SIG-M5 treated with dmso at 0.1 percent for 504 hours (cell line): ENCODE data around the gene RASSF5.
A peak's percentile ranks its signal among the peaks of the same experiment; 100 is the strongest.

ENCODE experiments used
- DNase-seq: peaks from one replicate; lab custom pipeline; 2025; ENCODE audit not compliant: unreplicated experiment; lab: John Stamatoyannopoulos, UW

RASSF5 gene

DNA sequence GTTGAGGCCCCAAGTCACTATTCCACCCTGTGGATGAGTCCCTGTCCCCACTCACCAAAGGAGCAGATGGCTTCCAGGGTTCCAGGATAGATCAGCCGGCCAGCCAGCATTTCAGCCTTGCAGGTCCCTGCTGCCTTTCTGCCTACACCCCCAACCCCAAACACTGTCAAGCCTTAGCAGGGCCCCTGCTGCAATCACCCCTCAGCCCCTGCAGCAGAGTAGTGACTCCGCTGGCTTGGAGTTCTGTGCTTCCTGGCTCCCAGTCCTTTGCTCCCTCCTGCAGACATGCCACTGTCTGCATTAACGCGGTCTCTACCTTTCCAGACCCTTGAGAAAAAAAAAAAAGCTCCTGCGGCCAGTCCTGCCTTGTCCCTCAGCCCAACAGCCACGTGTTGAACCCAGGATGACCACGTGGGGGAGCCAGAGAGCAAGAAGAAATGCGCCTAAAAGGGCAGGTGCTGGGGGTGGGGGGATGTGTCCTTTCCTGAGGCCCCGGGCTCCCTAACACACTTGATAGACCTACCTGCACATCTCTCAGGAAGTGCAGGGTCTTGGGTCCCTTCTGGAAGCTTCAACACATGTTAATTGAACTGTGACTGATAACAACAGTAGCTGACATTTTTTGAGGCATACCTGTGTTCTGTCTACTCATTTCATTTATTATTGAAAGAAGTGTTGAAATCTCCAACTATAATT, 37.4 kb downstream of the RASSF5 start:
- DNase-seq, result peak; percentile 69

DNA sequence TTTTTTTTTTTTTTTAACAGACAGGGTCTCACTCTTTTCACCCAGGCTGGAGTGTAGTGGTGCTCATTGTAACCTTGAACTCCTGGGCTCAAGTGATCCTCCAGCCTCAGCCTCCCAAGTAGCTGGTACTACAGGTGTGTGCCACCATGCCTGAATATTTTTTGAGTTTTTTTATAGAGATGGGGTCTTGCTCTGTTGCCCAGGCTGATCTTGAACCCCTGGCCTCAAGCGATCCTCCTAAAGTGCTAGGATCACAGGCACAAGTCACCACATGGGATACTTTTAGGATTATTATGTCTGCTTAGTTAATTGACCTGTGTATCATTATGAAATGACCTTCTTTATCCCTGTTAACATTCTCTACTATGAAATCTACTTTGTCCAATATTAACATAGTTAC, 38.0 kb downstream of the RASSF5 start:
- no peak for DNase-seq

DNA sequence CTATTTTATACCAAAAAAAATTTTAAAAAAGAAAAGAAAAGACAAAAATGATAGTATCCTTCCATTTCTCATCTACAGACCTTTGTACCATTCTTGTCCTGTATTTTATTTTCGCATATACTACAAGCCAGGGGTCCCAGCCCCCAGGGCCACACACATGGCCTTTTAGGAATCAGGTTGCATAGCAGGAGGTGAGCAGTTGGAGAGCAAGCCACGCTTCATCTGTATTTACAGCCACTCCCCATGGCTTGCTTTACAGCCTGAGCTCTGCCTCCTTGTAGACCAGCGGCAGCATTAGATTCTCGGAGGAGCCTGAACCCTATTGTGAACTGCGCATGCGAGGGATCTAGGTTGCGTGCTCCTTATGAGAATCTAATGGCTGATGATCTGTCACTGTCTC, 39.8 kb downstream of the RASSF5 start:
- no peak for DNase-seq

DNA sequence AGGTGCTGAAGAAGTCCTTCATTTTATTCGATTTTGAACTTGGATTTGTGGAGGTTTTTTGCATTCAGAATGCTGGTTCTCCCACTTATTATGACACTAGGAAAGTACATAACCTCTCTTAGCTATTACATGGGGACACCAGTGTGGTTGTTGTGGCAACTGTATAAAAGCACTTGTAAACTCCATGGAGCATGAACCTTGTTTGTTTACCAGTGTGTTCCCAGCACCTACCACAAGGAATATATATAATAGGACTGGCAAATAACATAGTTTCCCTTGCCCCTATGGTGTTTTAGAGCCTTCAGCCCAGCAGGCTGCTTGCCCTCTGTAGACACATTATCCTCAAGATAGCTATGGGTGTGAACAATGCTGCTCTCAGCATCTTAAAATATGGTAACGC, 43.1 kb downstream of the RASSF5 start:
- DNase-seq, result no peak

DNA sequence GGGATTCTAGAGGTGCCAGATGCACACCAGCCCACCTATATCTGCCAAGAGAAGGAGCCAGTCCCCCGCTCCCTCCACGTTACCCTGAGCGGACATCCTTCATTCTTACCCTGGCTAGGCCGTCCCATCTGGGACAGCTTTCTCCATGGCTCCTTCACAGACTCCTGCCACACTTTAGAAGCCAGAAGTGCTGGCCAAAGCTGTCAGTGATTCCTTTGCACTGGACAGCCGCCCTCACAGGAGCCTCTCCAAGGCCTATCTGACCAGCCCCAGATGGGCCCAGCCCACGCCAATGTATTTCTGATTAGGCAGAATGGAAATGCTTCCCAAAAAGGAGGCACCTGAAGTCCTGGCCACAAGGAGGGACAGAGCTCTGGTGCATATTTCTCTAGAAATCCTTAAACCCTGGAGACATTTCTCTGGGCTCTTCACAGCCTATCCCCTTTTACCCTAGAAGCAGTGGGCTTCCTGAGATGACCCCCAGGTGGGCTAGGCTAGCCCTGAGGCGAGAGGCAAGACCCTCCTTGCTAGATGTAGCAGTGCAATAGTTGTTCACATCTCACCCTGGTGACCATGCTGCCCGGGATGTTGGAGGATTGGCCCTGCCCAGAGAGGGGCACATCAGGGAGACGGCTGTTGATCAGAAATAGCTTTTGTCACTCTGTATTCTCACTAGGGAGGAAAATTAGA, 44.1 kb downstream of the RASSF5 start:
- no peak for DNase-seq

DNA sequence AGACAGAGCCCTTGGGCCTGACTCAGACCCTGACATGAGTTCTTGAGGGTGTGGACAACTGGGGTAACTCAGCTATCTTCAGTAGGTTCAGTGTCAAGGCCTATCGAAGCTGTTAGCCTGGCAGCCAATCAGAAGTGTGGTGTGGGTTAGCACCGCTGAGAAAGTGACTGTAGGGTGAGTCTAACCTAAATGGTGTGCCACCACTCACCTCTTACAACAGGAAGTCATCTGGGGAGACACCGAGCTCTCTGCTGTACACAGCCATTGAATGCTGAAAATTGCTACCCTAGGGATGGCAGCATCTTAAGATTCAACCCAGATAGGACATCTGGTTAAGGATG, 44.6 kb downstream of the RASSF5 start:
- DNase-seq, result no peak

DNA sequence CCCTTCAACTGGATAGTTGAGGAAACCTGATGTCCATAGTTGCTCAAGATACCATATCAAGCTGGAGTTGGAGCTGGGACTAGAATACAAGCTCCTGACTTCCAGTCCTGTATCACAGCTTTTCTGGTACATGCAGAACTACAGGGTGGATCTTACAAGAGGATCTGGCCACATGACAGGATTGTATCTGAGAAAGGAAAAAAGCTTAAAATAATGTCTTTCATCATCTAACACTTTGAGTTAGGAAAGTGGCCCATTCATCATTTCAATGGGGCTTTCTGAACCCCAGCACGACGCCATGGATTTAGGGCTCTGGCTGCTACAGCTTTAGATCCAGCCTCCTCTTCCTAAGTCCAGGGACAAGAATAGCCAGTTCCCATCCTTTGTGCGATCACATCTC, 46.9 kb downstream of the RASSF5 start:
- no peak for DNase-seq

DNA sequence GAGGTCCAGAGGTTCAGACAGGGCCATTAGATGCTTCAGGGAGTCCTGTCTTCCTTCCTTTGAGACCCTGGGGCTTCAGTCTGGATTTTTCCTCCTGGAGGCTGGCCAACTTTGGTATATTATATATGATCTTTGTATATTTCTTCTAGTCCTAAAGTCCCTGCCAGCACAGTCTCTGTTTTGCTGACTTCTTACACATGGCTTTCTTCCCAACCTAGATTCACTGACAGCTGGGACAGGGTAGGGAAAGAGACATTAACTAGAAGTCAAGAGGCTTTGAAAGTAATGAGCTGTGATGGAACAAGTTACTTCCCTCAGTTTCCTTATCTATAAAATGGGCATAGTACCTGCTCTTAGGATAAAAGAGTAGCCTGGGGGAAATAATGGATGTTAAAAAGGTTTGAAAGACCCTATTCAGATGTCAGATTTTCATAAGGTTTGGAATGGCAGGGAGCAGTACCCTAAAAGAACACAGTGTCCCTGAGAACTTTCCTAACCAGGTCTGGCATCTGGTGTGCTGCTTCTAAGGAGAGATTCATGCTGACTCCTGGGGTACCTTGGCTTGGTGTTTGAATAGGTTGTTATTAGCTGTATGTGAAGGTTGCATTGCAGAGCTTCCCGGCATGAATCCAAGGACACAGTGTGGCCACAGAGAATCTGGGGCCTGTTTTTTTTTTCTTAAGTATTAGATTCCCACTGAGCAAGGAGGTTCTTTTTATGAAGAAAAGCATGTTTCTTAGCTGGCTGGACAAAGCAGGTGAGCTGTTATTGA, 47.6 kb downstream of the RASSF5 start:
- DNase-seq, result no peak

DNA sequence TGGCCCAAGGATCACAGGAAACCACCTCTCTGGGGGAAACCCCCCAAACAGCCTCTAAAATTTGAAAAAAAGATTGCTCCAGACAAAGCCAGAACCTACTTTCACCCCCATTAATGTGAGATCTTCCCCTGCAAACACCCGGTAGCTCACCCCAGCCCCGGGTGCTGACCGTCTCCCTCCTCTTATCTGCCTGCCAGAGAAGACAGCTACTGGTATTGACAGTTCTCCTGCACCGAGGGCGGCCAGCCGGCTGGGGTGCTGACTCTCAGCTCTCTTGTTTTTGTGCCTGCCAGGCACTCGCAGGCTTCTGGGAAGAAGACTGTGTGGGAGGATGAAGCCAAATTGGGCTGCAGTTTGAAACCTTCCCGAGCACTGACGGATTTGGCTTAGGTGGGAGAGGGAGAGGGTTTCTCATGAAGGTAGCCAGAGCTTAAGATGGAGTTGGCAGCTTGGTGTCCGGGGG, 48.2 kb downstream of the RASSF5 start:
- no peak for DNase-seq

DNA sequence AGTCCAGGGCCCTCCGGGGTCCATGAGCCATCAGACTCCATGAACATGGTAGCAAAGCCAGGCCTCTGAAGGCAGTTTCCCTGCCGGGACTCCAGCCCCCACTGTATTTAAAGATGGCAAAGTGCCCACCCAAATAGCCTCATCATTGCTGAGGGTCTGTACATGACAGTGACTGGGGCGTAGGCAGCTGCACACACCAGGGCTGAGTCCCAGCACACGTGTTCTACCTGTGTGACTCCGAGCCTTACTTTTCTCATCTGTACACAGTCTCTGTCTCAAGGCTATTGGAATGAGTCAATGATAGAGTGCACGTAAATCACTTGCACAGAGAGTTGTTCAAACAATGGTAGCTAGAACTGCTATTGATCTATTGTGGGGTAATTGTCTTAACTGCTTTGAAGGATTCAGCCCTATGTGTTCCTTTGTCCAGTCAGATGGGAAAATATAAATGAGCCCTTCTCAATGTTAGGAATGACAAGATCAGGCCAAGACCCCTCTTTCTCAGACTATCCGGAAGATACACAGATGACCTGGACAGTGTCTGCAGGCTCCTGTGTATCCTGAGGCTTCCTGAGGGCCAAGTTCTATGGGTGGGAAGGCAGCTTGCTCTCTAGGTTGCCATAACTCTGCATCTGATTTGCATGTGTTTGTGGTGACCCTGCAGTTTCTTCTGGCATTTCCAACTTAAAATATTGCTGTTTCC, 48.9 kb downstream of the RASSF5 start:
- no peak for DNase-seq

DNA sequence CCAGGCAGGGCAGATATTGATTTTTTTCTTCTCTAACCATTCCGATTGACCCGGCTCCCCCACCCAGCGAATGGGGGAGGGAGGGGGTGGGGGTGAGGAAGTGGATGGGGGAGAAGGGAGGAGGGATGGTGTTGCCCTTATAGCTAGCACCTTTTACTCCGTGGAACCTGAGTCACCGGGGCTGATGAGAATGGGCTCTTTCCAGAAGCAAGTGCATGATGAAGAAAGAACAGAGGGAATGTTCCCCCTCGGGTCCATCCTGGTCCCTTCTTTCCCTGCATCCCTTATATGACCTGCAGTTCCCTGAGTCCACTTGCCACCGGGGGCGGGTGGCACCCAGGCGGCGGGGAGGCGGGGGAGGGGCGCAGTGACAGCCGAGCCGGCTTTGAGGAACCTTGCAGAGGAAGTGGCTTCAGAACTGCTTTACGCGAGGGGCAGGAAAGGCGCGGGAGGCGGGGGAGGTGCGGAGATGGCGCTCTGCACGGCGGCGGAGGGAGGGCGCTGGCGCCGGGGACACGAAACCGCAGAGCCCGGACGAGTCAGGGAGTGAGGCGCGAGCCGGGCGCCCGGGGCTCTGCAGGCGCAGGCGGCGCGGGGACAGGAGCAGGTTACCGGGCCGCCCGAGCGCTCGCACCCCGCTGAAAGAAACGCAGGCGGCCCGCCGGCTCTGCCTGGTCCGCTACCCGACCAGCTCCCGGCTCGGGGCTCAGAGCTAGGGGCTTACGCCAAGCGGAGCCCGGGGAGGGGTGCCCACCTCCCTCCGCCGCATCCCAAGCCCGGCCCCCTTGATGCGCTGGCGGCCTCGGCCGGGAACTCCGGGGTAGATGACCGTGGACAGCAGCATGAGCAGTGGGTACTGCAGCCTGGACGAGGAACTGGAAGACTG, 49.7 kb downstream of the RASSF5 start:
- peak; percentile 96 for DNase-seq

DNA sequence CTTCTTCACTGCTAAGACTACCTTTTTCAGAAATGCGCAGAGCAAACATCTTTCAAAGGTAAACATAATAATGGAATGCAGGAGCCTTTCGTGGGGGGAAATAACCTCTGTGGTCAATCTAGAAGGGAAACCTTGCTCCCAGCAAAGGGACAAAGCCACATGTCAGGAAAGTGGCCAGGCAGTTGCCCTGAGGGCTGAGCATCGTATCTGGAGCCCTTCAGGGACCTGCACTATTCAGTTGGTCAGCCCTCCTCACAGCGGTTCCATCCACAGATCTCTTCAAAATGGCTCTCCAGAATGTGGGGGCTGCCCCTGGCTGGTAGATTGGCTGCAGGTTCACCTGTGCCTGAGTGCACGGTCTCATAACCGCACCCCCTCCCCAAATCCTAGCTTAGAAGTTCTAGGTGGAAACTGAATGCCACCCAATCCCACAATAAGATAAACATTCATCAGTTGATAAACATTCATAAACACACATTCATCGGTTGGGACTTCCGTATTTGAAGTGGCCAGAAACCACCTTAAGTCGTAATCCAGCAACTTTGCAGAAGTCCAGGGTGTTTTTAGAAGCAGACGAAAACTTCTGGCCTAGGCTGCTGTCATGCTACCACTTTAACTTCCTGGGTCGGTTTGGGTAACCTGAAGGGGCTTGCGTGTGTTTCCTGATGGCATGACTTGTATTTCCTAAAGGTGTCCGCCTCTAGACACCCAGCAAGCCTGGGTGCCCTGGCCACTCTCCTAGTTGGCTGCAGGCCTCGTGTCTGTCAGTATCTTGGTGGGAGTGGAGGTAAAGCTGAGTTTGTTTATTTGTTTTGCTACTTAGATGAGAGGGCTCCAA, 50.5 kb downstream of the RASSF5 start:
- peak; percentile 78 for DNase-seq

DNA sequence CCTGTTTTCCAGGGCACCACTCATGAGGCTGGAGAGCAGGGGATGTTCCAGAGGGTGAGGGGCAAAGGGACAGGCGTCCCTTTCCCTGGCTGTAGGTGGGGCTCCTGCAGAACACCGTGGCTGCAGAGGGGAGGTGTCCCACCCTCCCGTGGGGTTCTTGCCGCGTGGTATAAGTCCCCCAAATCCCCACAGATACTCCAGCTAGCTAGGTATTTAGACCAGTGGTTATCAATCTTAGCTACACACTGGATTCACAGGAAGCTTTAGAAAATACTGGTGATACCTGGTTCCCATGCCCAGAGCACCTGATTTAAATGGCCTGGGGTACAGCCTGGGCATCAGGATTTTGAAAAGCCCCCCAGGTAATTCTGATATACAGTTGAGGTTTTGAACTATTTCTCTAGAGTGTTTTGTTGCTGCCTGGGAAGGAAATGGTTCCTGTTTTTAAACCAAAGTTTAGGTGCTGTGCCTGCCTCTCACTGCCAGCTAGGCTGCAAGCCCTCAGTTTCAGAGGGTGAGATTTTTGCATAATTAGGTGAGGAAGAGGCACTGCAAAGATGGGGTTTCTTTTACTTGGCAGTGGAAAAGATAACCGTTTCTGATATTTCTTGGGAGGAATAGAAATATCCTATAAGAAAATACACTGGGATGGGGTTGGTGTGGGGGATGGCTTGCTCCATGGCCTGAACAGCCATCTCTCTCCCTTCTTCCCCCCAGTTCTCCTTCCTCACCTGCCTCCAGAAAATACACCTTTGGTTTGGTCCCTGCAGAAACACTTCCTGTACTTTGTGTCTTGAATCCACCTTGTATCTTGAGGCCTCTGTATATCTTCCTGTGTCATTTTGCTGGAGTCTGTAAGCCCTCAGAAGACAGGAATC, 51.7 kb downstream of the RASSF5 start:
- DNase-seq, result peak; percentile 41

DNA sequence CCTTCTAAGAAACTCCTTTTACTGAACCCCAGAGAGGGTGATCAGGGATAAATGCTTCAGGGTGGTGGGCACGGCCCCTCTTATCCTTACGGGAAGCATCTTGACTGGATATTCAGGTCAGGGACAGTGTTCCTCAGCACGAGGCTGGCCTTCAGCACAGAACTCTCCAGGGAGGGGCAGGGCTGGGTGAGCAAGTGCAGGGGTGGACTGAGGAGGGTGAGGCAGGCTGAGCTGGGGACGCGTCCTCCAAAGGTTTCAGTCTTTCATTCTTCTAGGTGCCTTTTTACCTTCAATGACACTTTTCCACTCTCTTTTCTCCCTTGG, 52.3 kb downstream of the RASSF5 start:
- no peak for DNase-seq

DNA sequence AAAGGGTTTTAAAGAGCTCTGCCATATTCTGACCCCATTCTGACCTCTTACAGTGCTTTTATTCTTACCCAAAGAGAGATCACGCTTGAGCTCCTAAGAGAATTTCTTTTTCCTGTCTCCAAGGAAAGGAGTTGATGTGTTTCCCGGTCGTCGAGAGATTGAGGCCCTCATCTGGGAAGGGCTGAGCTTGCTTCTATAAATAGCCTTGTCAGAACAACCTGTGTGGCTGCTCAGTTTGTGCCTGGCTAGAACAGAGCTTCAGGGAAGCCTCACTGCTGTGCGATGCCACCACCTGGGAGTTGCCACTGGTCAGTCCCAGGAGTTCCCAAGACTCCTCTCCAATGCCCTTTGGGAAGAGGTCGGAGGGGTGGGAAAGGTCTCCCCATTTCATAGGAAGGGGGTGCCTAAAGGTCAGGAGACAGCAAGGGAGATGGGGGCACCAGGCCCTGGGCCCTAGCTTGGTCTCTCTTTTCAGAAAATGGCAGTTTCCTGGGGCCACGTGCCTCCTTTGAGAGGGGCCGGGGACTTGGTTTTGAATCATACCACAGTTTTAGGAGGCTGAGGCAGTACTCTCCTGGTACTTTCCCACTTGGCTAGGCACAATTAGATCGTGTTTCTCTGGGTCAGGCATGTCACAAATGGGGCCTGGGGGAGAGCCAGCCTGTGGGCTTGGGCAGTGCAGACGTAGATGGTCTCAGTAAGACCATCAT, 52.8 kb downstream of the RASSF5 start:
- DNase-seq, result no peak

DNA sequence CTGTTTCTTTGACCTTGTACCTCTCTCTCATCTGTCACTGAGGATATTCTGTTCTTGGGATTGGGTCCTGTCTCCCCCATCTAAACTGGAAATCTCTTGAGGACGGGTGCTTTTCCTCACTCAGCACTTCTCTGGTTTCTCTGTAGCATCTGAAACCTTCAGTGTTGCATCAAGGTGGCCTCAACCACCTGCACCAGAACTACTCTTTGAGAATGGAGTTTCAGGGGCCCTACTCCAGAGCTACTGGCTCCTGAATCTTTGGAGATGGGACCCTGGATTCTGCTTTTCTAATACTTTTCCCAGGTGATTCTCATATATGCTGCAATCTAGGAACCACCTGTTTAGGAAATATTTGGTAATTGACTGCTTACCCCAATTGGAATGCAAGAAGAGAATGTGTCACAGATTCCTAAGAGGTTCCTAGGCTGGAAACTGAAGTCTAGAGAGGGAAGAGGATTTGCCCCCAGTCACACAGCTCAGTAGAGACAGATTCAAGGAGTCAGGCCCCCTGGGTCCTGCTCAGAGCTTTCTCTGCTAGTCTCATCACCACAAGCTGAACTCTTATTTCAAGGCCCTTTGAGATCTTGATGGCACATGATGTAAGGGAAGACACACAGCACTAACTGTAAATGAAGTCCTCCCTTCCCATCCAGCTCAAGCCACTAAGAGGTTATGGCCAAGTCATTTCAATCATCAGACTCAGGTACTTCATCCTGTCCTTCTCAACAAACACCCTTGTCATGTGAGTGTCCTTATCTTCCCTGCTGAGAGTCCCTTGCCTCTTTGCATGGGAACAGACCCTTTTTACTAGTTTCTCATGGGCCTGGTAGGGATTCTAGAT, 56.3 kb downstream of the RASSF5 start:
- DNase-seq, result no peak

DNA sequence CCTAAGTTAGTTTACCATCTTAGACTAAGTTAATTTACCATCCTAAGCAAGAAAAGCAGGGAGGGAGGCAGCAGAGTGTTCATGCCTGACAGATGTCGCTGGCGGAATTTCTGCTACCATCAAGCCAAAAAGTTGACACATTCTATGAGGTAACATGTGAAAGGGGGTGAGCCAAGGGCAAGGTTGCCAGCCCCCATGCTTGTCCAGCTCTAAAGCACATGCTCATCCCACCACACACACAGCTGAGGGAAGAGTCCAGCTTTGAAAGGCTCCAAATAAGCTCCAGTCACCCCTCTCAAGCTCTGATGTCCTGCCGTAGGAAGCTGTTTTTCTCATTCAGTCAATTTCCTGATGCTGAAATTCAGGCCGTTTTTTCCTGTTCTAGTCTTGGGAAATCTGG, 58.7 kb downstream of the RASSF5 start:
- DNase-seq, result no peak
